Lower lobe of right lung (tissue), 2 donors: ENCODE measurements around the gene IL15RA. TPM values are rescaled to one million over a fixed set of nuclear protein-coding genes. Genes with fewer than 3 reads are reported as not detected.

ENCODE experiments used
- ATAC-seq, 2 donors: fragments of 200-7000 bp; cut with Tn5 transposase; one replicate each; pipeline ENCODE4 v1.9.1; 2020 to 2022; ENCODE audit warnings: mild to moderate bottlenecking in 2 of 2, moderate library complexity in 2 of 2
- DNase-seq: peaks from one replicate; pipeline ENCODE4 v3.0.0-alpha.2; 2020
- H3K27ac ChIP-seq: fragments of 200-600 bp; one replicate; pipeline ENCODE4 v1.8.0; 2022
- H3K27me3 ChIP-seq: fragments of 200-600 bp; one replicate; pipeline ENCODE4 v1.8.0; 2022; ENCODE audit warnings: low read depth
- H3K36me3 ChIP-seq: fragments of 200-600 bp; one replicate; pipeline ENCODE4 v1.8.0; 2022; ENCODE audit warnings: mild to moderate bottlenecking
- H3K4me1 ChIP-seq: fragments of 200-600 bp; one replicate; pipeline ENCODE4 v1.8.0; 2022
- H3K4me3 ChIP-seq: fragments of 200-600 bp; one replicate; pipeline ENCODE4 v1.8.0; 2022; ENCODE audit warnings: mild to moderate bottlenecking
- H3K9me3 ChIP-seq: fragments of 200-600 bp; one replicate; pipeline ENCODE4 v1.8.0; 2022
- CTCF ChIP-seq: fragments of 200-600 bp; IDR thresholded peaks from one replicate; pipeline ENCODE4 v1.8.0; 2022; ENCODE audit warnings: antibody characterized with exemption, mild to moderate bottlenecking
- intact Hi-C: fragments of 100-400 bp; cut with DNase I; formaldehyde crosslinking; loops from one replicate; pipeline ENCODE4 v1.11.0; 2022
- total RNA-seq: library from RNA; stranded (reverse); fragmentation: NEBNext Ultra II Directional; extraction: Animal tissue kit (Norgen Biotek cat#: 25700); gene quantifications from one replicate; pipeline ENCODE4 v1.2.1, GENCODE V29; 2021
- donor health status: DM: no; HTN: yes; CAD: no; lungs with severe emphysema.

IL15RA gene
- total RNA-seq, 1 donor from 2014 or later, result 28.5 TPM

- intact Hi-C loops, result no loop called here
- Histone ChIP-seq H3K27me3 (no peaks in the 10 kb centered on the region), H3K4me3 (no peak overlapping the region), H3K4me1 (peaks cover 45% of the 10 kb centered on the region), H3K36me3 (peaks cover 32% of the 10 kb centered on the region), H3K27ac (peak overlapping the region; percentile 78), H3K9me3 (no peaks in the 10 kb centered on the region)
- no peak for DNase-seq
- no peak for ATAC-seq
- TF ChIP-seq CTCF, result no peak
These were observed 36.5 kb downstream of the IL15RA start for GRCh38 chr10:5940807-5941218.

- no peak overlapping the region for H3K4me3 ChIP-seq
- H3K9me3 ChIP-seq, result no peaks in the 10 kb centered on the region
- H3K27me3 ChIP-seq, result no peaks in the 10 kb centered on the region
- DNase-seq (no peak), ATAC-seq (no peak)
- H3K36me3 ChIP-seq, result peaks cover 52% of the 10 kb centered on the region
- H3K27ac ChIP-seq, result no peak overlapping the region
- H3K4me1 ChIP-seq, result peaks cover 23% of the 10 kb centered on the region
- no peak for TF ChIP-seq CTCF
- intact Hi-C loops, result no loop called here
These were observed 39.1 kb downstream of the IL15RA start for GRCh38 chr10:5938291-5938690.

- no peaks in the 10 kb centered on the region for H3K27me3 ChIP-seq
- H3K9me3 ChIP-seq, result no peaks in the 10 kb centered on the region
- no peak for TF ChIP-seq CTCF
- peaks cover 57% of the 10 kb centered on the region for H3K36me3 ChIP-seq
- H3K4me3 ChIP-seq, result no peak overlapping the region
- H3K27ac ChIP-seq, result no peak overlapping the region
- no peak for DNase-seq
- peaks cover 11% of the 10 kb centered on the region for H3K4me1 ChIP-seq
- intact Hi-C loops, result no loop called here
- no peak for ATAC-seq
These were observed 40.3 kb downstream of the IL15RA start for GRCh38 chr10:5937016-5937415.

GRCh38 chr10:5935628-5936027 is 41.7 kb downstream of the IL15RA start:
- intact Hi-C loops, result no loop called here
- H3K36me3 ChIP-seq, result peaks cover 70% of the 10 kb centered on the region
- H3K4me1 ChIP-seq, result no peaks in the 10 kb centered on the region
- no peaks in the 10 kb centered on the region for H3K9me3 ChIP-seq
- H3K27me3 ChIP-seq, result no peaks in the 10 kb centered on the region
- H3K27ac ChIP-seq, result no peak overlapping the region
- no peak for DNase-seq
- no peak for TF ChIP-seq CTCF
- no peak overlapping the region for H3K4me3 ChIP-seq
- no peak for ATAC-seq

GRCh38 chr10:5933909-5934546 is 43.3 kb downstream of the IL15RA start:
- Histone ChIP-seq H3K27me3 (no peaks in the 10 kb centered on the region), H3K4me3 (no peak overlapping the region), H3K9me3 (no peaks in the 10 kb centered on the region), H3K36me3 (peaks cover 85% of the 10 kb centered on the region), H3K4me1 (no peaks in the 10 kb centered on the region), H3K27ac (no peak overlapping the region)
- ATAC-seq (no peak), DNase-seq (no peak)
- no peak for TF ChIP-seq CTCF
- intact Hi-C loops, result no loop called here
